ENCODE data around the gene TMEM51.

DNA sequence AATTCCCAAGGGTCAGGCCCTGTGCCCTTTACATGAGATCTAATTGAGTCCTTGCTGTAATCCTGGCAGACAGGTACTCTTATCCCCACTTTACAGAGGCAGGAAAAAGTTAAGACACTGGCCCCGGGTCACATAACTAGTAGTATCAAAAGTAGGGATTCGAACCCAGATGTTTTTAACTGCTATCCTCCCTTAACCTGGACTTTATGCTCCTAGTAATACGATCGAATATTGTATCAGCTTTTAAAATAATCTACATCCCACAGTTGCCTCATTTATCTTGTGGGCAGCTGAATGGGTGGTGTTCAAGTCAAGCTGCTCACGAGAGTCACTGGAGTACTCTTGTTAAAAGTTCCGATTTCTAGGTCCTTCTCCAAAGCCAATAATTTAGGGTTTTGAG, 25.5 kb upstream of the TMEM51 start:
- TF ChIP-seq, protein P1, sequence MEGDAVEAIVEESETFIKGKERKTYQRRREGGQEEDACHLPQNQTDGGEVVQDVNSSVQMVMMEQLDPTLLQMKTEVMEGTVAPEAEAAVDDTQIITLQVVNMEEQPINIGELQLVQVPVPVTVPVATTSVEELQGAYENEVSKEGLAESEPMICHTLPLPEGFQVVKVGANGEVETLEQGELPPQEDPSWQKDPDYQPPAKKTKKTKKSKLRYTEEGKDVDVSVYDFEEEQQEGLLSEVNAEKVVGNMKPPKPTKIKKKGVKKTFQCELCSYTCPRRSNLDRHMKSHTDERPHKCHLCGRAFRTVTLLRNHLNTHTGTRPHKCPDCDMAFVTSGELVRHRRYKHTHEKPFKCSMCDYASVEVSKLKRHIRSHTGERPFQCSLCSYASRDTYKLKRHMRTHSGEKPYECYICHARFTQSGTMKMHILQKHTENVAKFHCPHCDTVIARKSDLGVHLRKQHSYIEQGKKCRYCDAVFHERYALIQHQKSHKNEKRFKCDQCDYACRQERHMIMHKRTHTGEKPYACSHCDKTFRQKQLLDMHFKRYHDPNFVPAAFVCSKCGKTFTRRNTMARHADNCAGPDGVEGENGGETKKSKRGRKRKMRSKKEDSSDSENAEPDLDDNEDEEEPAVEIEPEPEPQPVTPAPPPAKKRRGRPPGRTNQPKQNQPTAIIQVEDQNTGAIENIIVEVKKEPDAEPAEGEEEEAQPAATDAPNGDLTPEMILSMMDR (IDR thresholded peaks at IDR 0.05), result no peak
- no peak for TF ChIP-seq POLR2A (IDR thresholded peaks at IDR 0.05)

All from lower leg skin (tissue), 3 donors.